HG03103 (cell line): ENCODE data around the gene GBA2.

Experiments used
- ATAC-seq: cut with Tn5 transposase; IDR thresholded peaks from one replicate; pipeline ENCODE4 v1.9.1; 2021; ENCODE audit warnings: low read depth; ENCODE audit not compliant: unreplicated experiment

GBA2 gene

GRCh38 chr9:35696520-35697215, 52.4 kb downstream of the GBA2 start:
- ATAC-seq = no peak

GRCh38 chr9:35695943-35696401, 53.1 kb downstream of the GBA2 start:
- ATAC-seq = no peak

GRCh38 chr9:35691757-35692301, 57.2 kb downstream of the GBA2 start:
- ATAC-seq = no peak

GRCh38 chr9:35691334-35691650, 57.7 kb downstream of the GBA2 start:
- no peak for ATAC-seq

- no peak for ATAC-seq
Measured at GRCh38 chr9:35690614-35691333, 58.3 kb downstream of the GBA2 start.

GRCh38 chr9:35690294-35690613, 58.8 kb downstream of the GBA2 start:
- ATAC-seq = no peak

- ATAC-seq = no peak
Measured at GRCh38 chr9:35689542-35690293, 59.3 kb downstream of the GBA2 start, which contains the start of gene TPM2. TSS of gene TPM2 (minus strand) at chr9:35689925. CDS start at chr9:35689817, 108 bp downstream.

- no peak for ATAC-seq
Measured at GRCh38 chr9:35688558-35689541, 60.2 kb downstream of the GBA2 start.

- no peak for ATAC-seq
Measured at GRCh38 chr9:35687972-35688557, 61.0 kb downstream of the GBA2 start.

GRCh38 chr9:35687306-35687705, 61.7 kb downstream of the GBA2 start:
- no peak for ATAC-seq
